Esophagus squamous epithelium (tissue), 4 donors: Measurements from ENCODE around the gene SLC39A10.

ENCODE experiments used
- CTCF ChIP-seq, 6 experiments: fragments of 450-650 bp in 4 of 6; fragments of 200-600 bp in 2 of 6; sonication (generic) in 2 of 6; IDR thresholded peaks; one replicate each; pipeline ENCODE4 v1.5.1; 2016 to 2019; ENCODE audit warnings: antibody characterized with exemption in 6 of 6, mild to moderate bottlenecking in 4 of 6, moderate library complexity in 4 of 6
- POLR2A ChIP-seq, 4 donors: fragments of 450-650 bp; IDR thresholded peaks; one replicate each; pipeline ENCODE4 v1.6.1; 2017; ENCODE audit warnings: antibody characterized with exemption in 4 of 4, mild to moderate bottlenecking in 4 of 4, moderate library complexity in 3 of 4

GRCh38 chr2:195709901-195710806 is 53.1 kb downstream of the SLC39A10 start:
- TF ChIP-seq POLR2A (IDR thresholded peaks at IDR 0.05) = no peak
- TF ChIP-seq CTCF (IDR thresholded peaks at IDR 0.05) = no peak
